HUES48 (cell line): ENCODE measurements around the gene FHIT.

Source experiments
- H3K27ac ChIP-seq: one replicate; pipeline ENCODE4 v1.7.0; 2013; ENCODE audit warnings: low read depth, low read length, inconsistent platforms
- H3K27me3 ChIP-seq: 2 replicates; pipeline ENCODE4 v1.6.1; 2013; ENCODE audit warnings: mild to moderate bottlenecking, low read length; ENCODE audit not compliant: control insufficient read depth, insufficient read depth
- H3K36me3 ChIP-seq: 2 replicates; pipeline ENCODE4 v1.6.1; 2013; ENCODE audit warnings: low read length; ENCODE audit not compliant: control insufficient read depth, insufficient read depth
- H3K4me1 ChIP-seq: 2 replicates; pipeline ENCODE4 v1.6.1; 2013; ENCODE audit warnings: mild to moderate bottlenecking, low read length; ENCODE audit not compliant: control insufficient read depth, insufficient read depth
- H3K4me3 ChIP-seq: 2 replicates; pipeline ENCODE4 v1.5.1; 2013; ENCODE audit warnings: mild to moderate bottlenecking, low read depth, low read length
- H3K9ac ChIP-seq: 2 replicates; pipeline ENCODE4 v1.6.1; 2013; ENCODE audit warnings: mild to moderate bottlenecking, low read depth, low read length, moderate library complexity
- H3K9me3 ChIP-seq: 2 replicates; pipeline ENCODE4 v1.6.1; 2013; ENCODE audit warnings: low read length; ENCODE audit not compliant: control insufficient read depth, insufficient read depth

FHIT gene

DNA sequence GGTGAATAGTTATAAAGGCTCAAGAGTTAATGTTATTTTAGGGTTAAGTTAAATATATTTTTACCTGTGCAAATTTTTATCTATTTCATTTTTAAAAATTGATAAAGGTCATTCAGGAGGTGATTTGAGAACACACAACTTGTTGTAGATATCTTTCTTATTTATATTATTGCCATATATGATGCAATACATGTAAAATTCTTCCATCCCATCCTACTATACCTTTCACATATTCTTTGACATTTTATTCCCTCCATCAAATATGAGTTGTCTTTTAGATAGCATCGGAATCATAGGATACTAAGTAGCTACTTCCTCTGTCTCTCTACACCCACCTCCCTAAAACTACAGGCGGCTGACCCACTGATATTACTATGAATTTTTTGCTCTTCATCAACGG, 734.1 kb downstream of the FHIT start:
- no peaks in the 10 kb centered on the region for H3K9me3 ChIP-seq
- H3K27me3 ChIP-seq: no peaks in the 10 kb centered on the region
- peaks cover 4% of the 10 kb centered on the region; the same call in 1 of the 2 replicates for H3K4me1 ChIP-seq
- no peak overlapping the region for H3K9ac ChIP-seq
- H3K27ac ChIP-seq: no peak overlapping the region
- no peak overlapping the region for H3K4me3 ChIP-seq
- no peaks in the 10 kb centered on the region for H3K36me3 ChIP-seq

DNA sequence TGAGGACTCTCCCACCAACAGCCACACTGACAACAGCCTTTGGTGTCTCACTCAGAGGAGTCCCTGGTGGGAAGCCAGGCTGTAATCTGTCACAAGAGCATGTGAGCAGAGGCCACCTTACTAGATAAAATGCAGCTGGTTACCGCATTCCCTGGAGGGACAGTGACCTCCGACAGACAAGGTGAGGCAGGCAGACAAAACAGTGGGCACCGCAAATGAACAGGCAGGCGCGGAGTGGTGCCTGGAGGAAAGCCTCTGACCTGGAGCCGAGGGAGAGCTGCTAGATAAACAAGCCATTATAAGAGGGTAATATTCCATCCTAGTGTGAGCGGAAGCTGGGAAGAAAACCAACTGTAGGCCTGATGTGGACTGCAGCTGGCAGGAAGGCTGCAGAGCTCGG, 736.4 kb downstream of the FHIT start:
- no peaks in the 10 kb centered on the region for H3K36me3 ChIP-seq
- H3K27ac ChIP-seq: no peak overlapping the region
- no peak overlapping the region for H3K9ac ChIP-seq
- H3K4me3 ChIP-seq: no peak overlapping the region
- no peaks in the 10 kb centered on the region for H3K9me3 ChIP-seq
- H3K4me1 ChIP-seq: peaks cover 4% of the 10 kb centered on the region; the same call in 1 of the 2 replicates
- no peaks in the 10 kb centered on the region for H3K27me3 ChIP-seq

DNA sequence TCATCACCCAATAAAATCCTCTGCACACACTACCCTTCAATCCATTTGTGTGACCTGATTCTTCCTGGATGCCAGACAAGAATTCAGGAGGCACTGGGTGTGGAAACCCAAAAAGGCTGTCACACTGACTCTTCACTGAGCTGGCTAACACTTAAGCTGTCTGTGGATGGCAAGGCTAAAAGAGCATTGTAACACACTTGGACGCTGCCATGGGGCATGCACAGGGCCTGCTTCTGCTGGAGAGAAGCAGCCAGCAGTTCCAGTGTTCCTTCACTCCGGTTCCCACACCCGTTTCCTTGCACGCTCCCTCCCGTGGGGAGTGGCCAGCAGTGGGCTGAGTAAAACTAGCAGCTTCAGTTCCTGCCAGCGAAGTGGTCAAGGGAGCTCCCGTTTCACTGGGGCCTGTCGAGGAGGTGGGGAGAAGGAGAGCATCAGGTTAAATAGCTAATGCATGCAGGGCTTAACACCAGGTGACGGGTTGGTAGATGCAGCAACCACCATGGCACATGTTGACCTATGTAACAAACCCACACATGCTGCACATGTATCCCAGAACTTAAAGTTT, 737.1 kb downstream of the FHIT start:
- Histone ChIP-seq H3K36me3 (no peaks in the 10 kb centered on the region), H3K27me3 (no peaks in the 10 kb centered on the region), H3K27ac (no peak overlapping the region), H3K9me3 (no peaks in the 10 kb centered on the region), H3K4me3 (no peak overlapping the region), H3K9ac (no peak overlapping the region), H3K4me1 (peaks cover 4% of the 10 kb centered on the region; the same call in 1 of the 2 replicates)

DNA sequence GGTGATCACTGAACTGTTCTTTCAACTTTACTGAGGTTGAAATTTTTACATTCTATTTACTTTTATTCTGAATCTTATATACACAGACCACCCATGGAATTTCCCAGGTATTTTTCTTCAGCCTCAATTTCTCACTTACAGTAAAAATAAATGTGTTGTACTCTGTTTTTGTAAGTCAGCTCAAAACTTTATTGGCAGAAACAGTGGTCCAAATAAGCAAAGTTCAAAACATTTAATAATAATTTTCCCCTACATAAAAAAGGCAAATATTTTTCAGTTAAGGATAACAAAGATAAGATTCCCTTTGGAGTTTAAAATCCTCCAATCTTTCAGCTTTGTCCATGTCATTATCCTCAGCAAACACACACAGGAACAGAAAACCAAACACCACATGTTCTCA, 738.0 kb downstream of the FHIT start:
- Histone ChIP-seq H3K9me3 (no peaks in the 10 kb centered on the region), H3K27ac (no peak overlapping the region), H3K27me3 (no peaks in the 10 kb centered on the region), H3K4me1 (peaks cover 4% of the 10 kb centered on the region; the same call in 1 of the 2 replicates), H3K36me3 (no peaks in the 10 kb centered on the region), H3K4me3 (no peak overlapping the region), H3K9ac (no peak overlapping the region)

DNA sequence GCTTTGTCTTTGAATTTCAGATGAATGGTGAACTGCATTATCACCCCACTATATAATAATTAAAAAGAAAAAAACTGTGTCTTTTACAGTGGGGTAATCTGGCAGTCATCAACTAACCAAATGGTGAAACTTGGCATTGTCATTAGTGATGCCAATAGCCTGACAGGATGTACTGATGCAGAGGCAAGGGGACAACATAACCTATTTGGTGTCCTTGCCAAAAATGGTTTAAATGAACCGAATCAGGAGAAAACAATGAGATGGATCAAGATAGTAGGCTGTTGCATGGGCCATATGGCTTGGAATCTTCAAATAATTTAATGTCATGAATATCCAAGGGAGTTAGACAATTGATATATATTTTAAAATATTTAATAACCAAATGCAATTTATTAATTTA, 738.7 kb downstream of the FHIT start:
- Histone ChIP-seq H3K9me3 (no peaks in the 10 kb centered on the region), H3K27me3 (no peaks in the 10 kb centered on the region), H3K27ac (no peak overlapping the region), H3K4me1 (peaks cover 4% of the 10 kb centered on the region; the same call in 1 of the 2 replicates), H3K36me3 (no peaks in the 10 kb centered on the region), H3K9ac (no peak overlapping the region), H3K4me3 (no peak overlapping the region)

DNA sequence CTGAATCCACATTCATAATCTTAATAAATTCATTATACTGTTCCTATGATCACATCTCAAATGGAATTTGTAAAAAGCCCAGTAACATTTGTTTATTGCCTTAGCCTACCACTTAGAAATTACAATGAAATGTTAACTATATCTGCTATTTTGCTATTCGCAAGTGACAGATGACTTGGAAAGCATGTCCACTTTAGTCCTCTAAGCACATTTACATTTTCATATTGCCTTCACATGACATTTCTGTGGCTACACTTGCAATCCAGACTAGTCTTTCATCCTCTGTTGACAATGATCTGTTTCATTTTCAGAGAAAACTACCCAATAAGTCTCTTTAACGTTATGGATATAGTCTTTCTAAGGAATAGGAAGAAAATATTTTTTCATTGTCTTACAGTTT, 741.8 kb downstream of the FHIT start:
- Histone ChIP-seq H3K27ac (no peak overlapping the region), H3K9ac (no peak overlapping the region), H3K9me3 (no peaks in the 10 kb centered on the region), H3K27me3 (no peaks in the 10 kb centered on the region), H3K4me1 (no peaks in the 10 kb centered on the region), H3K36me3 (no peaks in the 10 kb centered on the region), H3K4me3 (no peak overlapping the region)

DNA sequence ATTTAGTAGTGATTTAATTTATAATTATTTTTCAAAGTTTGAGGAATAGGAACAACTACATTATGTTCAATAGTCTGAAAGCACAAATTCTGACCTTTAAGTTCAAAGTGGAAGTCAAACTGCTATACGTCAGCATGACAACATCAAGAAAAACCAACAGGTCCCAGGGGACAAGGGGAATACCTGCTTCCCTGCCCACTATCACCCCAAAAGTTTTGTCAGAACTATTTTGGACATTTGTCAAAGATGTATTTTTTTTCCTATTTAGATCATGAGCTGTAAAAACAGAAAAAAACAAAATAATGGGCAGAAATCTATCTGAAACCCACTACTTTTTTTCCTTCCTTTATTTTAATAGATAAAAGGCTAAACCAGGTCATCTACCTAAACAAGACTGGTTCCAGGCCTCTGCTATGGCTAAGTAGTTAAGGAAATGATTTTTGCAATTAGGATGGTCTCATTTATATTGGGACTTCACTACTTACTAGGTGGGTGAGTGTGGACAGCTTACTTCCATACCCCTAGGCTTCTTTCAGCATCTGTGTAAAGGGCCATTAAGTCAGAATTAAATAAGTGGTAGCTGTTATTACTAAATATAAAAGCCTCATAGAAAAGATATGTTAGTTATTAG, 746.3 kb downstream of the FHIT start:
- H3K9ac ChIP-seq: no peak overlapping the region

DNA sequence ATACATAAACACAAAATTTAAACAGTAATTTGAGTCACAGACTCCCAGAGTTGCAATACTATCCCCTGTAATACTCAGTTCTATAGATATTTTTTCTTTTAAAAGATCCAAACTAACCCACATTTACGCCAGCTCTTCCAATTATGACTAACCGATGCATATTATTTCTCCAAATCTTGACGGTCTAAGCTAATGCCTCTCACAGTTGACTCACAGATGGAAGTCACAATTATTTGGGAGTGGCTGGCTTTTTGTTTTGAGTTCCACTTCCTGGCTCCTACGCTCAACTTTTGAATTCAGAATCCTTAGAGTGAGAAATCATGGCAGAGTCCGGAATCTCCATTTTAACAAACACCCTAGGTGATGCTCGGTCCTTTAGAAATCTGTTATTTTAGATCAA, 749.9 kb downstream of the FHIT start:
- Histone ChIP-seq H3K9me3 (no peaks in the 10 kb centered on the region), H3K9ac (no peak overlapping the region), H3K27me3 (no peaks in the 10 kb centered on the region), H3K4me1 (no peaks in the 10 kb centered on the region), H3K36me3 (no peaks in the 10 kb centered on the region), H3K27ac (no peak overlapping the region), H3K4me3 (no peak overlapping the region)

More for the DNA sequence above, 746.3 kb downstream of the FHIT start:
- no peaks in the 10 kb centered on the region for H3K4me1 ChIP-seq
- H3K9me3 ChIP-seq: no peaks in the 10 kb centered on the region
- H3K27me3 ChIP-seq: no peaks in the 10 kb centered on the region
- no peaks in the 10 kb centered on the region for H3K36me3 ChIP-seq
- H3K4me3 ChIP-seq: no peak overlapping the region
- no peak overlapping the region for H3K27ac ChIP-seq

DNA sequence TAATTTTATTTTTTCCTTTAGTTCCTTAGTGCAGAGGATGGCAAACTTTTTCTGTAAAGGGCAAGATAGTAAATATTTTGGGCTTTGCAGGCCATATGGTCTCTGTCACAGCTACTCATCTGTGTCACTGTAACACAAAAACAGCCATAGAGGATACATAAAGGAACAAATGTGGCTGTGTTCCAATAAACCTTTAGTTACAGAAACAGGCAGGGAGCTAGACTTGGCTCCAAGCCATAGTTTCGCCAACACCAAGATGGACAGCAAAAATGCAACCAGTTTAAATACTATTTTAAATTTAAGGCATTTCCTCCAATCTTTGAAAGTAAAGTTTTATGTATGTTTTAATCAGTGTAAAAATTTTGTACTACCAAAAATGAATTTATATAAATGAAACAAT, 753.4 kb downstream of the FHIT start:
- H3K4me1 ChIP-seq: peaks cover 4% of the 10 kb centered on the region; the same call in 1 of the 2 replicates
- H3K27ac ChIP-seq: no peak overlapping the region
- H3K27me3 ChIP-seq: no peaks in the 10 kb centered on the region
- H3K9me3 ChIP-seq: no peaks in the 10 kb centered on the region
- no peaks in the 10 kb centered on the region for H3K36me3 ChIP-seq
- H3K4me3 ChIP-seq: no peak overlapping the region
- no peak overlapping the region for H3K9ac ChIP-seq

DNA sequence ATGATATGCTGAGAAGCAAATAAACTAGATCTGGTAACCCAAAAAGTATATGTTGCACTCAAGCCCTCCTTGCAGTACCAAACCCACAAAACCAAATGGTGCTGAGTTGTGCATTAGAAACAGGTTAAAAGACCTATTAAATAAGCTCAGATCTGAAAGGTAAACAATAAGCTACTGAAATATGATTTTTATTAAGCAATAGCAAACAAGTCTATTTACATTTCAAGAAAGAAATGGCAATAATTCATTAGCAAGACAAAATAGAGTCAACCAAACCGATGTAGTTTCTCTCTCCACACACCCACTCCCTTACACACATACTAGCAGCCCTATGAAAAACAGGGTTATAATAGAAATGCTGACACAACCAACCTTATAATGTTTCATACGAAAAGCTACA, 760.3 kb downstream of the FHIT start:
- H3K36me3 ChIP-seq: no peaks in the 10 kb centered on the region
- no peak overlapping the region for H3K4me3 ChIP-seq
- peaks cover 4% of the 10 kb centered on the region; the same call in 1 of the 2 replicates for H3K4me1 ChIP-seq
- no peaks in the 10 kb centered on the region for H3K9me3 ChIP-seq
- no peak overlapping the region for H3K9ac ChIP-seq
- H3K27ac ChIP-seq: no peak overlapping the region
- no peaks in the 10 kb centered on the region for H3K27me3 ChIP-seq

DNA sequence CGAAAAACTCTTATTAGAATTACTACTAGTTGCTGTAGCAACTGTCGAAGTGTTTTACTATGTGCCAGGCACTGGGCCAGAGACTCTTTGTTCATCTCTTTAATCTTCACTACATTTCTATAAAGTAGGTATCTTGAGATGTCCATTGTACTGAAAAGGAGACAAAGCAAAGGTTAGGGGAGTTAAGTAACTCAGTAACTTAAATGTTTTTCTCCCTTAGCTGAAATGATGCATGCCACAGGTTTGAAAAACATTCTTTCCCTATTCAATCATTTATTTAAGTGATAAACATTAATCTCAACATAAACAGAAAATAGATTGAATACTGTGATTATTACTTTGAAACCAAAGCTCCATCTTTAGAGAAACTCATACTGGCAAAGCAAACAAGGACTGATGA, 776.2 kb downstream of the FHIT start:
- Histone ChIP-seq H3K27me3 (no peaks in the 10 kb centered on the region), H3K4me1 (peaks cover 8% of the 10 kb centered on the region; the same call in 1 of the 2 replicates), H3K9me3 (no peaks in the 10 kb centered on the region), H3K4me3 (no peak overlapping the region), H3K9ac (no peak overlapping the region), H3K36me3 (no peaks in the 10 kb centered on the region), H3K27ac (no peak overlapping the region)
